ENCODE data around the gene ATF5.

GRCh38 chr19:49890349-49891311, 38.4 kb upstream of the ATF5 start:
- no peak for TF ChIP-seq CTCF (IDR thresholded peaks at IDR 0.05)
- no peak for TF ChIP-seq POLR2A (IDR thresholded peaks at IDR 0.05)
